CD4-positive, alpha-beta T cell treated with Interleukin-17A for 1 hour (primary cell): ENCODE results near the gene HSPBP1.

Experiments used
- DNase-seq: peaks from one replicate; pipeline ENCODE4 v3.0.0-alpha.2; 2020

The HSPBP1 gene

GRCh38 chr19:55273978-55274707 lies 5.8 kb downstream of the HSPBP1 start:
- DNase-seq = no peak

- no peak for DNase-seq
Observed at GRCh38 chr19:55272142-55272541, 7.8 kb downstream of the HSPBP1 start.

- DNase-seq = no peak
Observed at GRCh38 chr19:55270172-55270942, 9.6 kb downstream of the HSPBP1 start.

GRCh38 chr19:55269299-55269698 lies 10.6 kb downstream of the HSPBP1 start:
- no peak for DNase-seq

- no peak for DNase-seq
Observed at GRCh38 chr19:55266840-55267239, 13.1 kb downstream of the HSPBP1 start.

- DNase-seq = no peak
Observed at GRCh38 chr19:55266404-55266803, 13.5 kb downstream of the HSPBP1 start.

GRCh38 chr19:55265723-55266386 lies 14.1 kb downstream of the HSPBP1 start:
- no peak for DNase-seq

- no peak for DNase-seq
Observed at GRCh38 chr19:55265173-55265572, 14.7 kb downstream of the HSPBP1 start.

GRCh38 chr19:55264531-55264930 lies 15.4 kb downstream of the HSPBP1 start:
- no peak for DNase-seq

- DNase-seq = no peak
Observed at GRCh38 chr19:55262359-55262758, 17.6 kb downstream of the HSPBP1 start.

- no peak for DNase-seq
Observed at GRCh38 chr19:55261671-55262126, 18.2 kb downstream of the HSPBP1 start.

GRCh38 chr19:55259540-55260210 lies 20.2 kb downstream of the HSPBP1 start:
- DNase-seq = no peak

- DNase-seq = peak; percentile 95
Observed at GRCh38 chr19:55258828-55259539, 20.9 kb downstream of the HSPBP1 start, which contains the start of gene PPP6R1. Gene PPP6R1 (minus strand): TSS chr19:55259017. CDS start chr19:55247103, 11,914 bp downstream.

- peak; percentile 54 for DNase-seq
Observed at GRCh38 chr19:55258476-55258827, 21.5 kb downstream of the HSPBP1 start.

- no peak for DNase-seq
Observed at GRCh38 chr19:55257461-55258420, 22.2 kb downstream of the HSPBP1 start.

GRCh38 chr19:55256562-55257460 lies 23.1 kb downstream of the HSPBP1 start:
- DNase-seq = no peak

GRCh38 chr19:55255618-55256423 lies 24.1 kb downstream of the HSPBP1 start:
- DNase-seq = peak; percentile 61

- DNase-seq = no peak
Observed at GRCh38 chr19:55254625-55254977, 25.3 kb downstream of the HSPBP1 start.
